WTC11 (cell line): ENCODE results near the gene TNN.

Source experiments
- CBFB ChIP-seq: sonication (generic); formaldehyde crosslinking; IDR thresholded peaks from 2 replicates; pipeline ENCODE4 v1.8.1; 2022; ENCODE audit warnings: mild to moderate bottlenecking, low read depth, missing genetic modification reagents
- MXD4 ChIP-seq: fragments of 250-450 bp; sonication (Bioruptor Pico); IDR thresholded peaks from 2 replicates; pipeline ENCODE4 v1.8.0; 2021; ENCODE audit warnings: mild to moderate bottlenecking, moderate library complexity, borderline replicate concordance
- NFE2L1 ChIP-seq: sonication (generic); formaldehyde crosslinking; IDR thresholded peaks from 2 replicates; pipeline ENCODE4 v1.8.1; 2023; ENCODE audit warnings: missing genetic modification reagents
- SMAD3 ChIP-seq: sonication (generic); formaldehyde crosslinking; IDR thresholded peaks from 2 replicates; pipeline ENCODE4 v1.8.0; 2022; ENCODE audit warnings: missing genetic modification reagents, mild to moderate bottlenecking, borderline replicate concordance
- SMAD4 ChIP-seq: sonication (generic); formaldehyde crosslinking; IDR thresholded peaks from 2 replicates; pipeline ENCODE4 v1.8.0; 2022; ENCODE audit warnings: mild to moderate bottlenecking, missing genetic modification reagents
- ZNF121 ChIP-seq: sonication (generic); formaldehyde crosslinking; IDR thresholded peaks from 2 replicates; pipeline ENCODE4 v1.8.0; 2023; ENCODE audit warnings: missing genetic modification reagents
- TF ChIP-seq, protein P1 (sequence below): fragments of 200-600 bp; IDR thresholded peaks from 2 replicates; pipeline ENCODE4 v1.8.0; 2022; ENCODE audit warnings: antibody characterized with exemption
- TF ChIP-seq, protein P2 (sequence below): sonication (generic); formaldehyde crosslinking; IDR thresholded peaks from 2 replicates; pipeline ENCODE4 v1.8.1; 2022; ENCODE audit warnings: low read depth, missing genetic modification reagents, borderline replicate concordance

DNA sequence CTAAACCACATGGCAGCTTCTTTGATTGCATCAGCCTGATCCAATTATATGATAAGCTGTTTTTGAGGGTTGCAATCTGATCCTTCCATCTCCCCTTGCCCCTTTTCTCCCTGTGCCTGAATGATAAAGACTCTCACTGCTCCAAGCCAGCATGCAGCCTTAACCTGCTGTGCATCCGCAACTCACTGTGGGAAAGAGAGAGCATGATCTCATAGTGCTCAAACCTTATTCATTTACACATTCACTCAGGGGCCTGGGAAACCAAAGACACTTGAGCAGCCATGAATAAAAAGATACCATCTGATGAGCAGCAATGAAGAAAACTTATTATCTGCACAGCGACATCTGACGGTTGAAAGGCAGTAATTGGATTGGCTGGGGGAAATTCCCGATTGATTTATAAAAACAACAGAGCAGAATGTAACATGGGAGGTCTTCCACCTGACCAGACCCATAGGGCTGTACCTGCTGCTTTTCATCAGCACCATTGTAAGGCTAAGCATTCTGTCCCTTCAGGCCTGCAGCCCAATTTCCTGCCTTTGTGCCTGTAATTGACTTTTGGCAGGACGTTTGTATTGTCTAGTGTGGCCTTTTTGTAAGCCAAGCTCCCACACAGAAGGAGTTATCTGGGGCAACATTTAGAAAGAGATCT is 62.5 kb downstream of the TNN start:
- TF ChIP-seq, protein P1, sequence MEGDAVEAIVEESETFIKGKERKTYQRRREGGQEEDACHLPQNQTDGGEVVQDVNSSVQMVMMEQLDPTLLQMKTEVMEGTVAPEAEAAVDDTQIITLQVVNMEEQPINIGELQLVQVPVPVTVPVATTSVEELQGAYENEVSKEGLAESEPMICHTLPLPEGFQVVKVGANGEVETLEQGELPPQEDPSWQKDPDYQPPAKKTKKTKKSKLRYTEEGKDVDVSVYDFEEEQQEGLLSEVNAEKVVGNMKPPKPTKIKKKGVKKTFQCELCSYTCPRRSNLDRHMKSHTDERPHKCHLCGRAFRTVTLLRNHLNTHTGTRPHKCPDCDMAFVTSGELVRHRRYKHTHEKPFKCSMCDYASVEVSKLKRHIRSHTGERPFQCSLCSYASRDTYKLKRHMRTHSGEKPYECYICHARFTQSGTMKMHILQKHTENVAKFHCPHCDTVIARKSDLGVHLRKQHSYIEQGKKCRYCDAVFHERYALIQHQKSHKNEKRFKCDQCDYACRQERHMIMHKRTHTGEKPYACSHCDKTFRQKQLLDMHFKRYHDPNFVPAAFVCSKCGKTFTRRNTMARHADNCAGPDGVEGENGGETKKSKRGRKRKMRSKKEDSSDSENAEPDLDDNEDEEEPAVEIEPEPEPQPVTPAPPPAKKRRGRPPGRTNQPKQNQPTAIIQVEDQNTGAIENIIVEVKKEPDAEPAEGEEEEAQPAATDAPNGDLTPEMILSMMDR: no peak
- no peak for TF ChIP-seq SMAD4 (CRISPR knock-in tag)
- TF ChIP-seq SMAD3 (CRISPR knock-in tag): no peak
- TF ChIP-seq, protein P2, sequence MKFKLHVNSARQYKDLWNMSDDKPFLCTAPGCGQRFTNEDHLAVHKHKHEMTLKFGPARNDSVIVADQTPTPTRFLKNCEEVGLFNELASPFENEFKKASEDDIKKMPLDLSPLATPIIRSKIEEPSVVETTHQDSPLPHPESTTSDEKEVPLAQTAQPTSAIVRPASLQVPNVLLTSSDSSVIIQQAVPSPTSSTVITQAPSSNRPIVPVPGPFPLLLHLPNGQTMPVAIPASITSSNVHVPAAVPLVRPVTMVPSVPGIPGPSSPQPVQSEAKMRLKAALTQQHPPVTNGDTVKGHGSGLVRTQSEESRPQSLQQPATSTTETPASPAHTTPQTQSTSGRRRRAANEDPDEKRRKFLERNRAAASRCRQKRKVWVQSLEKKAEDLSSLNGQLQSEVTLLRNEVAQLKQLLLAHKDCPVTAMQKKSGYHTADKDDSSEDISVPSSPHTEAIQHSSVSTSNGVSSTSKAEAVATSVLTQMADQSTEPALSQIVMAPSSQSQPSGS (CRISPR knock-in tag): no peak
- TF ChIP-seq NFE2L1 (CRISPR knock-in tag): no peak
- no peak for TF ChIP-seq MXD4 (CRISPR knock-in tag)
- no peak for TF ChIP-seq ZNF121 (CRISPR knock-in tag)
- no peak for TF ChIP-seq CBFB (CRISPR knock-in tag)
